ENCODE measurements around the gene LTB4R2.

Gene LTB4R2

GRCh38 chr14:24308342-24309124, 1.4 kb upstream of the LTB4R2 start:
- no peak for DNase-seq (ENCODE audit: low spot score)
- TF ChIP-seq CTCF (conservative IDR thresholded peaks at IDR 0.05; ENCODE audit: low read depth) = peak; percentile 67
- ChIA-PET CTCF (interaction anchor here (0.6 to 2.8 kb wide), 20 partner anchors 9 to 1161 kb away, joined by 3 to 14 read pairs (median 3); partner anchors contain the start of genes DHRS1, NOP9 and TINF2), POLR2A (ENCODE audit: low non-redundant PET) (interaction anchor here (0.7 to 0.9 kb wide), 2 partner anchors 66 to 77 kb away, joined by 3 read pairs; partner anchors contain the start of gene TINF2)
- H3K27ac ChIP-seq = peak overlapping the region; percentile 98

GRCh38 chr14:24310265-24310645, 315 bp downstream of the LTB4R2 start:
- ChIA-PET CTCF (interaction anchor here (0.7 to 2.8 kb wide), 6 partner anchors 10 to 126 kb away, joined by 3 to 11 read pairs (median 6); partner anchors contain the start of gene TINF2), POLR2A (ENCODE audit: low non-redundant PET) (interaction anchor here (0.7 to 1.2 kb wide), 2 partner anchors 9 to 119 kb away, joined by 3 to 4 read pairs; partner anchors contain the start of genes CBLN3 and KHNYN)
- no peak for TF ChIP-seq CTCF (conservative IDR thresholded peaks at IDR 0.05; ENCODE audit: low read depth)
- DNase-seq (ENCODE audit: low spot score) = no peak
- peak overlapping the region; percentile 98 for H3K27ac ChIP-seq

DNA sequence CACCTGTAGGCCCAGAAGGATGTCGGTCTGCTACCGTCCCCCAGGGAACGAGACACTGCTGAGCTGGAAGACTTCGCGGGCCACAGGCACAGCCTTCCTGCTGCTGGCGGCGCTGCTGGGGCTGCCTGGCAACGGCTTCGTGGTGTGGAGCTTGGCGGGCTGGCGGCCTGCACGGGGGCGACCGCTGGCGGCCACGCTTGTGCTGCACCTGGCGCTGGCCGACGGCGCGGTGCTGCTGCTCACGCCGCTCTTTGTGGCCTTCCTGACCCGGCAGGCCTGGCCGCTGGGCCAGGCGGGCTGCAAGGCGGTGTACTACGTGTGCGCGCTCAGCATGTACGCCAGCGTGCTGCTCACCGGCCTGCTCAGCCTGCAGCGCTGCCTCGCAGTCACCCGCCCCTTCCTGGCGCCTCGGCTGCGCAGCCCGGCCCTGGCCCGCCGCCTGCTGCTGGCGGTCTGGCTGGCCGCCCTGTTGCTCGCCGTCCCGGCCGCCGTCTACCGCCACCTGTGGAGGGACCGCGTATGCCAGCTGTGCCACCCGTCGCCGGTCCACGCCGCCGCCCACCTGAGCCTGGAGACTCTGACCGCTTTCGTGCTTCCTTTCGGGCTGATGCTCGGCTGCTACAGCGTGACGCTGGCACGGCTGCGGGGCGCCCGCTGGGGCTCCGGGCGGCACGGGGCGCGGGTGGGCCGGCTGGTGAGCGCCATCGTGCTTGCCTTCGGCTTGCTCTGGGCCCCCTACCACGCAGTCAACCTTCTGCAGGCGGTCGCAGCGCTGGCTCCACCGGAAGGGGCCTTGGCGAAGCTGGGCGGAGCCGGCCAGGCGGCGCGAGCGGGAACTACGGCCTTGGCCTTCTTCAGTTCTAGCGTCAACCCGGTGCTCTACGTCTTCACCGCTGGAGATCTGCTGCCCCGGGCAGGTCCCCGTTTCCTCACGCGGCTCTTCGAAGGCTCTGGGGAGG, 985 bp downstream of the LTB4R2 start, which contains the start of gene LTB4R:
LTB4R (plus strand) TSS at position 857 of the 959 bp plus-strand sequence. CDS start 4,150 bp downstream, outside the sequence.
- peak within 1 kb of the TSS; percentile 98 for H3K27ac ChIP-seq
- DNase-seq (ENCODE audit: low spot score) = no peak
- ChIA-PET CTCF (interaction anchor here (0.7 to 2.0 kb wide), 7 partner anchors 10 to 125 kb away, joined by 3 to 6 read pairs (median 4); partner anchors contain the start of gene TINF2), POLR2A (ENCODE audit: low non-redundant PET) (interaction anchor here (1.2 kb wide), 1 partner anchor 119 kb away, joined by 4 read pairs; the partner anchor contains the start of genes CBLN3 and KHNYN)
- TF ChIP-seq CTCF (conservative IDR thresholded peaks at IDR 0.05; ENCODE audit: low read depth) = peak; percentile 70

GRCh38 chr14:24311837-24312615, 2.1 kb downstream of the LTB4R2 start:
- no peak for DNase-seq (ENCODE audit: low spot score)
- TF ChIP-seq CTCF (conservative IDR thresholded peaks at IDR 0.05; ENCODE audit: low read depth) = no peak
- ChIA-PET POLR2A (ENCODE audit: low non-redundant PET) (no interaction called here), CTCF (interaction anchor here (1.0 to 1.7 kb wide), 2 partner anchors 48 to 124 kb away, joined by 3 to 4 read pairs; no protein-coding TSS in a partner anchor)
- peak overlapping the region; percentile 98 for H3K27ac ChIP-seq

DNA sequence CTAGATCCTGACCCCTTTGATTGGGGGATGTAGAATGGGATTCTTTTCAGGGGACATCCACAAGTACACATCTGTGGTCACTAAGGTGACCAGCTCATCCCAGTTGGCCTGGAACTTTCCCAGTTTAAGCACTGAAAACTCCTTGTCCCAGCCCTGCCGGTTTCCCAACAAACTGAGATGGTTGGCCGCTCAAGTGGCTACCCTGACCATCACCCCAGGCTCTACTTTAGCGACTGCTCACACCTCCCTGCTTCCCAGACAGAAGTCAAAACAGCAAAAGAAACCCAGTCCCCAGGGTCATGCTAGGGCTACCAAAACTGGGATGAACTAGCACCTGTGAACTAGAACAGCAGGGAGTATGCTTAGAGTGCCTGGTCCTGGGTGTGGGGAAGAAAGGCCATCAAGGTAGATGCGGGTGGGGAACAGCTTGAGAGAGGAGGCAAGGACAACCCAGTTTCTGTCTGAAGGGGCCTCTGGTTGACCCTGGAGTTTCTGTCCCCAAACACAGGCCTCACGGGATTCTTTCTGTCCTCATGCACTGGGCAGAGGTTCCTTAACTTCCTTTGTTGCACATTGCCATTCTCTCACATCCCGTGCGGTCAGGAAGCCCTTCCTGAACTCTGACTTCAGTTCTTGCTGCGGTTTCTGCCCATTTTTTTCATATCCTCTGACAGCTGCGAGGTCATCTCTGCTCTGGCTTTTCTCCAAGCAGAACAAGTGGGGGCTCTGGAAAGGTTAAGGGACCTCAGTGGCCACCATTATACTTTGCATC, 3.0 kb downstream of the LTB4R2 start:
- TF ChIP-seq CTCF (conservative IDR thresholded peaks at IDR 0.05; ENCODE audit: low read depth) = no peak
- peak overlapping the region; percentile 98 for H3K27ac ChIP-seq
- ChIA-PET CTCF (interaction anchor here (1.2 to 1.7 kb wide), 2 partner anchors 24 to 123 kb away, joined by 3 to 4 read pairs; no protein-coding TSS in a partner anchor), POLR2A (ENCODE audit: low non-redundant PET) (no interaction called here)
- no peak for DNase-seq (ENCODE audit: low spot score)
